HG03045 (cell line): ENCODE results near the gene ANTXR1.

Experiments
- ATAC-seq: cut with Tn5 transposase; IDR thresholded peaks from one replicate; pipeline ENCODE4 v1.9.1; 2021; ENCODE audit warnings: mild to moderate bottlenecking, moderate library complexity; ENCODE audit not compliant: unreplicated experiment

ANTXR1 gene

GRCh38 chr2:69126341-69126740 is 113.4 kb downstream of the ANTXR1 start:
- ATAC-seq: no peak

GRCh38 chr2:69131452-69131851 is 118.5 kb downstream of the ANTXR1 start:
- ATAC-seq: no peak

GRCh38 chr2:69131983-69132675 is 119.2 kb downstream of the ANTXR1 start:
- no peak for ATAC-seq

DNA sequence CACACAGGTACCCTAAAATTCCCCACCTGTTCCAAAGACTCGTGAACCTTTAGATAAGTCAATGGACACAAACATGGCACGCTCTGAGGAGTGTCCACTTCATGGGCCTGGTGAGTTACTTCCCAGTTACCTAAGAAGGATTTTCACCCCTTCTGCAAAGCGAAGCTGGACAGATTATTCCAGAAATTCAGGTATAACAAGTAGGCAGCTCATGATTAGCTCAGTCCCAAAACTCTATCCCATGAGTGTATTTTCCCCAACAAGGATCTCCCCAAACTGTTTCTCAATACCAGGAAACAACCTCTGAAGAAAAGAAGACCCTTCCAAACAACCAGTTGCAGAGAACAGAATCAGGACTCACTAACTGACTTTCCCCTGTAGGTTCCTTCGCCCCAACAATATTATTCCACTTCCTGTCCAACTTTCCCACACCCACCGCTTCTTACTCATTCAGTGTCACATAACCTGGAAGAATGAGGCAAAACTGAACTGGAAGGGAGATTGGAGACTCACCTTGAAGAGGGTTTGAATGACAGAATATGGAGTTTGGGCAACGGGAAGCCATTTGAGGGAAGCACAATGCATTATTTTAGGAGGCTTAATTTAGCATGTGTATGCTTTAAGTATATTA is 120.1 kb downstream of the ANTXR1 start:
- ATAC-seq: no peak

DNA sequence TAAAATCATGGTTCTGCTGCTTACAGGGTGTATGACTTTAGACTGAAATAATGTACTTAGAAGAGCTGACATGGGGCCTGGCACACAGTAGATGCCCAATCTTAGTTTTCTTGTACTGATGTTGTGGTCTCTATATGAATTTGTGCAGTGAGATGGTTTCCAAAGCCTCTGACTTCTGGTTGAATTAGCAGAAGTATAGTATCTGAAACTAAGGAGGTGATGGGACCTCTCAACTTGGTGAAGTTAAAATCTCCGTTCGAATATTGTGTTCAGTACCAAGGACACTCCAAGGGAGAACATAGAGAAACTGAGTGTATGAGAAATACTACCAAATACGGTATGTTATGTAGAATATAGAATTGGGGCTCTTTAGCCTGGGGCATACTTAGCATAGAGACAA is 120.9 kb downstream of the ANTXR1 start:
- ATAC-seq: no peak

GRCh38 chr2:69134306-69134945 is 121.4 kb downstream of the ANTXR1 start:
- ATAC-seq: no peak

DNA sequence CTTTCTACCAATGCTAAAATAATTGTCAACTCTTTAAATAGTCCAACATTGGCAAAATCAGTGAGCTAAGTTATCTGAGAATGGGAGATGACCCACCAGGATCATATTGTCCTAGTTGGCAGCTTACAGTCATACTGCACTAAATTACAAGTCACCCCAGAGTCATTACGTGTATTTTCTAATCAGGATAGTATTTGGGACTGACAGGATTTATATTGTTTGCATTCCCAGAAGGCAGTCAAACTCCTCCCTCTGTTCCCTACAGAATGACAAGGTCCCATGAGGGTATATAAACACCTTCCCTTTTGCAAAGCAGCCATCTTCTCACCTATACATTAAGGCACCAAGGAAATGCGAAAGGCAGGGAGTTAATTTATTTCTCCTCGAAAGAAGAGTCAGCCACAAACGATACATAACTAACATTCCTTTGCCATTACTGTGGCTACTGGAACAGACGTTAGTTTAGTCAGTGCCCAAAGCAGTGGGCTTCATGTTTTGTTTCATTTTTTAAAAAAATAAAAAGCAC is 125.3 kb downstream of the ANTXR1 start:
- ATAC-seq: no peak

DNA sequence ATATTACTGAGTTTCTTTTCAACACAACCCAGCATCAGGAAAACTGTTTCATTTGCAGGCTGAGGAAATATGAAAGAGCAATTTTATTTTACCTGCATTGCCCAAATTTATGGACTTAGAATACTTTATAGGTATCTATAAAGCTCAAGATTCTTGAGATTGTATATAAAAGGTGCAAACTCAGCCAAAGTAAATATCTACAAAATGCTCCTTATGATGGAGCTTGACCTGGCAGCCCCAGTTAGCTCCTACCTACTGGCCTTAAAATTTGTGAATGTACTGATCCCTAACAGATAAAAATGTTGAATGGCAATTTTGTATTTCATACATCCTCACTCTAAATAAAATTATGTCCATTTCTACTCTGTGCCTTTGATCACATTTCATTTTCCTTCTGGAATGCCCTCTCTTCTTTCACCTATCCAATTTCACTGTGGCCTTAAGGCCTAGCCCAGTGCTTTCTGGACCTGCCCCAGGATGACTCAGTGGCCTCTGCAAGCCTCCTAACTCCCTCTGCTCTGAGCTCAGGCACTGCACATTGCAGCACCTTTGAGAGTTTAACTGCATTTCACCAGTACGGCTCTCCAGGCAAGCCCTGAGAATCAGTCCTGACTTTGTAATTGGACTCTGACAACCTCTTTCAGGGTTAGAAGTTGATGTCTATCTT is 125.9 kb downstream of the ANTXR1 start:
- ATAC-seq: no peak

- no peak for ATAC-seq
These were observed 127.0 kb downstream of the ANTXR1 start for GRCh38 chr2:69139778-69140670.

DNA sequence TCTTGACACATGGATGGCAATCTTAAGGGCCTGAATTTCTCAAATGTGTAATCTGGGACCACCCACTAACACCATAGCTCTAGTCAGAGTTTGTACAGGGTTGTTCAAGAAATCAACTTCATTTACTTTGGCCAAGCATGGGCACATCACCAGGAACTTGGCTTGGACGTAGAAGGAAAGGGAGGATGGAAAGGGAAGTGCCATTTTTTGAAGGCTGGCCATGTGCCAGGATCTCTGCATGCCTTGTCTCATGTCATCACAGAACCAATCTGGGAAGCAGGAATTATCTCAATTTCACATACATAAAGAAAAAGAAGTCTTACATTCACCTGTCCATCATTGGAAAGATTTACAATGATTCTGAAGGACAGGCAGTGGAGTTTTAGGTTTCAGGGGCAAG is 128.1 kb downstream of the ANTXR1 start:
- no peak for ATAC-seq

DNA sequence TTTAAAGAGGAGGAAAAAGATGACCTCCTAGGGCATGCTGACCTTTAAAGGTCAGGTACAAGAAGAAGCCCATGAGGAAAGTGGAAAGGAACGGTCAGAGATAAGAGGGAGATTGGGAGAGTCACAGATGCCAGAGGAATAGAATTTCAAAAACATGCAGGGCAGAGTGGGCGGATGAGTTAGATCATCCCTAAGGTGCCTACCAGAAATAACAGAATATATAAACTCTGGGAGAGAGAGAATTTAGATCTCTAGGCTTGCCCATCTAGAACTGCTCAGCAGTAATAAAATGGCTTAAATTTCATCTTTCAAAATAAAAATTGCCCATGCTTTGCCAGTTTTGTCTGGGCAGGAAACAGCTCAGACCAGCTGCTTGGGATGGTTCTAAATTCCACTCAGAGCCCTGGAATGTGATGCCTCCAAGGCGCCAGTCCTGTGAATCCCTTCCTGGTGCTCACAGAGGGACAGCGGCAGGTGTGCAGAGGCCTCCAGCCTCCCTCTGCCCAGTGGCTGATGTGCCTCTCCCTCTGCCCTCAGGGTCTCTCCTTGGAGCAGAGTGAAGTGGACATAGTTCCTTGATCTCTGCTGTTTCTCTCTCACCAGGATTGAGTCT is 130.9 kb downstream of the ANTXR1 start:
- ATAC-seq: no peak

- ATAC-seq: no peak
These were observed 132.2 kb downstream of the ANTXR1 start for GRCh38 chr2:69145204-69145603.

GRCh38 chr2:69147841-69148533 is 135.0 kb downstream of the ANTXR1 start:
- ATAC-seq: no peak

- no peak for ATAC-seq
These were observed 136.7 kb downstream of the ANTXR1 start for GRCh38 chr2:69149631-69150215.

DNA sequence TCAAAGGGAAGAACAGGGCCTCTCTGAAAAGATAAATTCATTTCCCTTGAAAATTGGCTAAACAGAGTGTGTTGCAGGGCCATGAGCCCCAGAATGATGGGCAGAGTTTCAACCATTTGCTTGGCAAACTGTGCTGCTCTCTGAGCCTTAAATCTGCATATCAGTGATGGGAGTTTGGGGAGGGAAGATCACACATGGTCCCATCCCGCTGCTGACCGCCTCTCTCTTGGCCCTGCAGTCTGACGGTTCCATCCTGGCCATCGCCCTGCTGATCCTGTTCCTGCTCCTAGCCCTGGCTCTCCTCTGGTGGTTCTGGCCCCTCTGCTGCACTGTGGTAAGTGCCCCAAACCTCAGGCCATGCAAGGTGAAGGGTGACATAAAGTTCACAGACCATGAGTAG is 139.0 kb downstream of the ANTXR1 start:
- no peak for ATAC-seq

DNA sequence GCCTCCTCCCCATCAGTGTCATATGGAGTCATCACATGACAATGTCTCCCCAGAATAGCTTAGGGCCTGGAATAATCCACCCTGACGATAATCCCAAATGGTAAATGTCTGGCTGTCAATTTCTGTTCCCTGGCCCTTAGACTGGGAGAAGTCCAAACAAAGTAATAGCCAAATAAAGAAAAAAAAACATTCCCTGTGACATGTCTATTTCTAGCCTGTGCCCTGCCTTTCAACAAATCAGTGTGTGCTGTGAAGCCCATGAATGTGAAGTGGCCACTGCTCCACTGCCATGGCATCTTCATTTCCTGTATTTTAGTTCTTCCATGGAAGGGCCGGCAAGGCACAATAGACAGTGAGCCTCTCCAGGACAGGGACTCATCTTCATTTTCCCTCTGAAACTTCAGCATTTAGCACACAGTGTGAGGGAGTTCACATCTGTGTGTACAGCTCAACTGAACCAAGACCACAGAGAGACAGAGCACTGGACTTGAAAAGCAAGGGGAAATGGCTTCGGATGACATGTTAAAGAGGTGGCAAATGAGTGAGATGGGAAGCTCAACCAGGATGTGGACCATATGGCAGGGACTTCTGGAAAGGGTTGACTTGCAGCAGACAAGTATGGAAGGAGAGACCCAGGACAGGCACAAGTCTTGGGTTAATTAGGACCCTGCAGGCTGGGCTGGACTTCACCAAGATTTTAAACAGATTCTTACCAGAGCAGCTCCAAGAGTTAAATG is 140.0 kb downstream of the ANTXR1 start:
- ATAC-seq: no peak

DNA sequence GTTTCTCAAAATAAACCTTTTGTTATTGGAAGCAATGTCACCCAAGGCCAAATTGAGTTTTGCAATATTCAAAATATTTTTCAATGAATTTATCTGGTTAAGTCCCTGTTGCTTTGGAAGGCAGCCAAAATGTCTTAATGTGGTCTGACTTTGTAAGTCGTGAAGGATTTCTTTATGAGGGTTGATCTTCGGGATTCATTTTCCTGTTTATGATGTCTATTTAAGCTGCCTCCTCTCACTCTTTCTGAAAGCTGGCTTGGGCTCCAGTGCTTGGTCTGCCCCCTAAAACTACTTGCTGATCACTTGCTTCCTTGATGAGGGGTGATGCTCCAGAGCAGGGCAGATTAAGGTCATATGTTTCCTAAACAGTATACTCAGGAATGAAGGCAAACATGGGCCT is 141.1 kb downstream of the ANTXR1 start:
- ATAC-seq: no peak

DNA sequence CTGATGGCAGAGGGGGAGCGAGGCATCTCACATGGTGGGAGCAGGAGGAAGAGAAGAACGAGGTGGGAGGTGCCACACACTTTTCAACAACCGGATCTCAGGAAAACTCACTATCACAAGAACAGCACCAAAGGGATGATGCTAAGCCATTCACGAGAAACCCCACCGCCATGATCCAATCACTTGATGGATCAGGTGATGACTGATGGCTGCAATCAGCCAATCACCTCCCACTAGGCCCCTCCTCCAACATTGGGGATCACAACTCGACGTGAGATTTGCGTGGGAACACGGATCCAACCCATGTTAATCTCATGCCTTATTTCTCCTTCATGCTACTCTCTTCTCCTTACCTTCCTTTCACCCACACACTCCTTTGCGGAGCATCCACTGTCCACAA is 143.6 kb downstream of the ANTXR1 start:
- no peak for ATAC-seq
